Liver (tissue), 3 donors: ENCODE measurements around the gene KLF1.

Experiments used
- ATF3 ChIP-seq: IDR thresholded peaks from 2 replicates; pipeline ENCODE4 v1.6.1; 2016; ENCODE audit warnings: antibody characterized with exemption
- CTCF ChIP-seq: fragments of 150-350 bp; IDR thresholded peaks from 2 replicates; pipeline ENCODE4 v1.5.1; 2017; ENCODE audit warnings: improper control_type of control experiment, low read depth, low read length; ENCODE audit not compliant: missing input control
- EGR1 ChIP-seq, 2 donors: IDR thresholded peaks; 2 replicates each; pipeline ENCODE4 v1.6.1; 2016 to 2018; ENCODE audit warnings: antibody characterized with exemption in 2 of 2, low read depth in 2 of 2
- FOXA1 ChIP-seq: IDR thresholded peaks from 2 replicates; pipeline ENCODE4 v1.6.1; 2016; ENCODE audit warnings: antibody characterized with exemption
- GABPA ChIP-seq, 2 donors: IDR thresholded peaks in 1 of 2; conservative IDR thresholded peaks in 1 of 2; 2 replicates each; pipeline ENCODE4 v1.6.1; 2016; ENCODE audit warnings: antibody characterized with exemption in 2 of 2, mild to moderate bottlenecking in 1 of 2, moderate library complexity in 1 of 2
- JUND ChIP-seq, 2 donors: IDR thresholded peaks; 2 replicates each; pipeline ENCODE4 v1.6.1; 2016; ENCODE audit warnings: antibody characterized with exemption in 2 of 2
- MAX ChIP-seq: IDR thresholded peaks from 2 replicates; pipeline ENCODE4 v1.6.1; 2016; ENCODE audit warnings: antibody characterized with exemption
- RAD21 ChIP-seq, 2 donors: IDR thresholded peaks; 2 replicates each; pipeline ENCODE4 v1.6.1; 2016; ENCODE audit warnings: antibody characterized with exemption in 2 of 2, mild to moderate bottlenecking in 2 of 2
- SP1 ChIP-seq: IDR thresholded peaks from 2 replicates; pipeline ENCODE4 v1.6.1; 2018; ENCODE audit warnings: antibody characterized with exemption, mild to moderate bottlenecking
- TAF1 ChIP-seq: conservative IDR thresholded peaks from 2 replicates; pipeline ENCODE4 v1.6.1; 2016; ENCODE audit warnings: antibody characterized with exemption, mild to moderate bottlenecking
- YY1 ChIP-seq: IDR thresholded peaks from 2 replicates; pipeline ENCODE4 v1.6.1; 2016; ENCODE audit warnings: antibody characterized with exemption, mild to moderate bottlenecking
- TF ChIP-seq, protein P1 (sequence below): IDR thresholded peaks from 2 replicates; pipeline ENCODE4 v1.6.1; 2016; ENCODE audit warnings: antibody characterized with exemption, mild to moderate bottlenecking
- TF ChIP-seq, protein P2 (sequence below): IDR thresholded peaks from 2 replicates; pipeline ENCODE4 v1.6.1; 2016; ENCODE audit warnings: antibody characterized with exemption
- donor health status: healthy.
- donor health status: healthy.

- no peak for TF ChIP-seq CTCF
- no peak for TF ChIP-seq ATF3
- no peak for TF ChIP-seq SP1
- TF ChIP-seq YY1 = no peak
- TF ChIP-seq EGR1 (IDR thresholded peaks at IDR 0.05; ENCODE audit: low read depth in 2 of 2) = no peak
- no peak for TF ChIP-seq MAX
- TF ChIP-seq, protein P1, sequence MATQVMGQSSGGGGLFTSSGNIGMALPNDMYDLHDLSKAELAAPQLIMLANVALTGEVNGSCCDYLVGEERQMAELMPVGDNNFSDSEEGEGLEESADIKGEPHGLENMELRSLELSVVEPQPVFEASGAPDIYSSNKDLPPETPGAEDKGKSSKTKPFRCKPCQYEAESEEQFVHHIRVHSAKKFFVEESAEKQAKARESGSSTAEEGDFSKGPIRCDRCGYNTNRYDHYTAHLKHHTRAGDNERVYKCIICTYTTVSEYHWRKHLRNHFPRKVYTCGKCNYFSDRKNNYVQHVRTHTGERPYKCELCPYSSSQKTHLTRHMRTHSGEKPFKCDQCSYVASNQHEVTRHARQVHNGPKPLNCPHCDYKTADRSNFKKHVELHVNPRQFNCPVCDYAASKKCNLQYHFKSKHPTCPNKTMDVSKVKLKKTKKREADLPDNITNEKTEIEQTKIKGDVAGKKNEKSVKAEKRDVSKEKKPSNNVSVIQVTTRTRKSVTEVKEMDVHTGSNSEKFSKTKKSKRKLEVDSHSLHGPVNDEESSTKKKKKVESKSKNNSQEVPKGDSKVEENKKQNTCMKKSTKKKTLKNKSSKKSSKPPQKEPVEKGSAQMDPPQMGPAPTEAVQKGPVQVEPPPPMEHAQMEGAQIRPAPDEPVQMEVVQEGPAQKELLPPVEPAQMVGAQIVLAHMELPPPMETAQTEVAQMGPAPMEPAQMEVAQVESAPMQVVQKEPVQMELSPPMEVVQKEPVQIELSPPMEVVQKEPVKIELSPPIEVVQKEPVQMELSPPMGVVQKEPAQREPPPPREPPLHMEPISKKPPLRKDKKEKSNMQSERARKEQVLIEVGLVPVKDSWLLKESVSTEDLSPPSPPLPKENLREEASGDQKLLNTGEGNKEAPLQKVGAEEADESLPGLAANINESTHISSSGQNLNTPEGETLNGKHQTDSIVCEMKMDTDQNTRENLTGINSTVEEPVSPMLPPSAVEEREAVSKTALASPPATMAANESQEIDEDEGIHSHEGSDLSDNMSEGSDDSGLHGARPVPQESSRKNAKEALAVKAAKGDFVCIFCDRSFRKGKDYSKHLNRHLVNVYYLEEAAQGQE = no peak
- TF ChIP-seq TAF1 = no peak
- TF ChIP-seq RAD21 (IDR thresholded peaks at IDR 0.05) = no peak
- TF ChIP-seq, protein P2, sequence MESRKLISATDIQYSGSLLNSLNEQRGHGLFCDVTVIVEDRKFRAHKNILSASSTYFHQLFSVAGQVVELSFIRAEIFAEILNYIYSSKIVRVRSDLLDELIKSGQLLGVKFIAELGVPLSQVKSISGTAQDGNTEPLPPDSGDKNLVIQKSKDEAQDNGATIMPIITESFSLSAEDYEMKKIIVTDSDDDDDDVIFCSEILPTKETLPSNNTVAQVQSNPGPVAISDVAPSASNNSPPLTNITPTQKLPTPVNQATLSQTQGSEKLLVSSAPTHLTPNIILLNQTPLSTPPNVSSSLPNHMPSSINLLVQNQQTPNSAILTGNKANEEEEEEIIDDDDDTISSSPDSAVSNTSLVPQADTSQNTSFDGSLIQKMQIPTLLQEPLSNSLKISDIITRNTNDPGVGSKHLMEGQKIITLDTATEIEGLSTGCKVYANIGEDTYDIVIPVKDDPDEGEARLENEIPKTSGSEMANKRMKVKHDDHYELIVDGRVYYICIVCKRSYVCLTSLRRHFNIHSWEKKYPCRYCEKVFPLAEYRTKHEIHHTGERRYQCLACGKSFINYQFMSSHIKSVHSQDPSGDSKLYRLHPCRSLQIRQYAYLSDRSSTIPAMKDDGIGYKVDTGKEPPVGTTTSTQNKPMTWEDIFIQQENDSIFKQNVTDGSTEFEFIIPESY = no peak
- no peak for TF ChIP-seq FOXA1
- TF ChIP-seq JUND (IDR thresholded peaks at IDR 0.05) = no peak
- TF ChIP-seq GABPA (IDR thresholded peaks at IDR 0.05 in 1 of 2, conservative IDR thresholded peaks at IDR 0.05 in 1 of 2) = no peak
Measured at GRCh38 chr19:12884627-12884925, 2.4 kb downstream of the KLF1 start.
